ENCODE measurements around the gene OR6K3. TPM values are rescaled to one million over a fixed set of nuclear protein-coding genes. Genes with fewer than 3 reads are reported as not detected.

The OR6K3 gene, protein sequence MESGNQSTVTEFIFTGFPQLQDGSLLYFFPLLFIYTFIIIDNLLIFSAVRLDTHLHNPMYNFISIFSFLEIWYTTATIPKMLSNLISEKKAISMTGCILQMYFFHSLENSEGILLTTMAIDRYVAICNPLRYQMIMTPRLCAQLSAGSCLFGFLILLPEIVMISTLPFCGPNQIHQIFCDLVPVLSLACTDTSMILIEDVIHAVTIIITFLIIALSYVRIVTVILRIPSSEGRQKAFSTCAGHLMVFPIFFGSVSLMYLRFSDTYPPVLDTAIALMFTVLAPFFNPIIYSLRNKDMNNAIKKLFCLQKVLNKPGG
- total RNA-seq (under 1 TPM in 1 of 7 donors, not detected in 6; 0.67 TPM), polyA plus RNA-seq (not detected)
- long read RNA-seq, donor 1 = 0 reads
- long read RNA-seq, donor 2 = 0 reads

- Histone ChIP-seq H3K4me1 (no peaks in the 10 kb centered on the region), H3K4me3 (no peak within 1 kb of the TSS), H3K27me3 (replicated peaks in 1 of 7) (peaks cover 0 to 4% (median 0%) of the 10 kb centered on the region in 7 donors), H3K27ac (no peak within 1 kb of the TSS), H3K9me3 (no peaks in the 10 kb centered on the region), H3K36me3 (no peaks in the 10 kb centered on the region)
- no peak for DNase-seq
- TF ChIP-seq POLR2A (IDR thresholded peaks at IDR 0.05) (no peak), POLR2AphosphoS5 (IDR thresholded peaks at IDR 0.05) (no peak)
- TF ChIP-seq, protein P1, sequence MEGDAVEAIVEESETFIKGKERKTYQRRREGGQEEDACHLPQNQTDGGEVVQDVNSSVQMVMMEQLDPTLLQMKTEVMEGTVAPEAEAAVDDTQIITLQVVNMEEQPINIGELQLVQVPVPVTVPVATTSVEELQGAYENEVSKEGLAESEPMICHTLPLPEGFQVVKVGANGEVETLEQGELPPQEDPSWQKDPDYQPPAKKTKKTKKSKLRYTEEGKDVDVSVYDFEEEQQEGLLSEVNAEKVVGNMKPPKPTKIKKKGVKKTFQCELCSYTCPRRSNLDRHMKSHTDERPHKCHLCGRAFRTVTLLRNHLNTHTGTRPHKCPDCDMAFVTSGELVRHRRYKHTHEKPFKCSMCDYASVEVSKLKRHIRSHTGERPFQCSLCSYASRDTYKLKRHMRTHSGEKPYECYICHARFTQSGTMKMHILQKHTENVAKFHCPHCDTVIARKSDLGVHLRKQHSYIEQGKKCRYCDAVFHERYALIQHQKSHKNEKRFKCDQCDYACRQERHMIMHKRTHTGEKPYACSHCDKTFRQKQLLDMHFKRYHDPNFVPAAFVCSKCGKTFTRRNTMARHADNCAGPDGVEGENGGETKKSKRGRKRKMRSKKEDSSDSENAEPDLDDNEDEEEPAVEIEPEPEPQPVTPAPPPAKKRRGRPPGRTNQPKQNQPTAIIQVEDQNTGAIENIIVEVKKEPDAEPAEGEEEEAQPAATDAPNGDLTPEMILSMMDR (IDR thresholded peaks at IDR 0.05 in 8 of 11, conservative IDR thresholded peaks at IDR 0.05 in 3 of 11) = no peak
- intact Hi-C loops (cut with DNase I; ENCODE audit: low total_unique reads) = no loop called here
- WGBS, 5 donors = 73 to 92% (median 78%) methylated on average over 2 of the region's 2 CpGs
These were observed at the start of gene OR6K3 for GRCh38 chr1:158720620-158721019. TSS of gene OR6K3 (minus strand) at chr1:158720720. CDS start at chr1:158718115, 2,605 bp downstream.

GRCh38 chr1:158754420-158754819 lies 33.9 kb upstream of the OR6K3 start, which contains the start of gene OR6K6:
TSS of gene OR6K6 (plus strand) at chr1:158754720. CDS start at chr1:158754888, 168 bp downstream.
- H3K9me3 ChIP-seq = no peaks in the 10 kb centered on the region
- no peaks in the 10 kb centered on the region for H3K36me3 ChIP-seq
- peaks cover 0 to 8% (median 0%) of the 10 kb centered on the region in 7 donors for H3K27me3 ChIP-seq (replicated peaks in 1 of 7)
- H3K4me3 ChIP-seq = no peak within 1 kb of the TSS
- no peaks in the 10 kb centered on the region for H3K4me1 ChIP-seq
- 85 to 94% (median 89%) methylated on average over 2 of the region's 2 CpGs for WGBS, 5 donors
- no peak within 1 kb of the TSS for H3K27ac ChIP-seq
- intact Hi-C loops (cut with DNase I; ENCODE audit: low total_unique reads) = no loop called here
- TF ChIP-seq, protein P1 (IDR thresholded peaks at IDR 0.05 in 8 of 11, conservative IDR thresholded peaks at IDR 0.05 in 3 of 11) = no peak
- no peak for DNase-seq

- Histone ChIP-seq H3K9me3 (no peaks in the 10 kb centered on the region), H3K27me3 (replicated peaks in 1 of 7) (peaks cover 0 to 8% (median 0%) of the 10 kb centered on the region in 7 donors), H3K4me1 (no peaks in the 10 kb centered on the region), H3K36me3 (no peaks in the 10 kb centered on the region), H3K27ac (no peak overlapping the region), H3K4me3 (no peak overlapping the region)
- TF ChIP-seq, protein P1 (IDR thresholded peaks at IDR 0.05 in 8 of 11, conservative IDR thresholded peaks at IDR 0.05 in 3 of 11) = no peak
- DNase-seq = no peak
- intact Hi-C loops (cut with DNase I; ENCODE audit: low total_unique reads) = no loop called here
- 86 to 95% (median 90%) methylated on average over 6 to 9 of the region's 9 CpGs for WGBS, 5 donors
These were observed 31.7 kb upstream of the OR6K3 start for GRCh38 chr1:158752155-158752712.

DNA sequence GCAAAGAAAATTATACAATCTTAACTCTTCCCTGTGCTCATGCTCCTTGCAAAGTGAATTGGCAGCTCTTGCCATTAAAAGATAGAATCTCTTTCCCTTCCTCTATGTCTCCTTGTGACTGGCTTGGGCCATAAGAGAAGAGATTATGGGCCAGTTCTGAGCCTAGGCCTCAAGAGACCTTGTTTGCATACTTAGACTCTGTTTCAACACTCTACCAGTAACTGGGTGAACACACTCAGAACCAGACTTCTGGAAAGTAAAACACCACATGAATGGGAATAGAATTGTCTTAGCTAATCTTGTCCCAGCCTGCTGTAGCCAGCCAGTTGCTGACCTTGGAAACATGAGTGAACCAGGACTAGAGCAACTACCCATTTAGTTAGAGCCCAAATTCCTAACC lies 15.3 kb upstream of the OR6K3 start:
- no peak overlapping the region for H3K27ac ChIP-seq
- intact Hi-C loops (cut with DNase I; ENCODE audit: low total_unique reads) = no loop called here
- DNase-seq = no peak
- no peaks in the 10 kb centered on the region for H3K9me3 ChIP-seq
- no peaks in the 10 kb centered on the region for H3K36me3 ChIP-seq
- no peak overlapping the region for H3K4me3 ChIP-seq
- TF ChIP-seq, protein P1 (IDR thresholded peaks at IDR 0.05 in 8 of 11, conservative IDR thresholded peaks at IDR 0.05 in 3 of 11) = no peak
- TF ChIP-seq POLR2AphosphoS5 (IDR thresholded peaks at IDR 0.05) = no peak
- no peak for TF ChIP-seq POLR2A (IDR thresholded peaks at IDR 0.05)
- H3K27me3 ChIP-seq (replicated peaks in 1 of 7) = peaks cover 0 to 6% (median 0%) of the 10 kb centered on the region in 7 donors
- no peaks in the 10 kb centered on the region for H3K4me1 ChIP-seq
